LNCaP clone FGC (cell line): ENCODE results near the gene ANAPC10.

Source experiments
- DNase-seq: peaks from one replicate; pipeline ENCODE4 v3.0.0-alpha.2; 2011; ENCODE audit warnings: low read depth
- H3K4me3 ChIP-seq: 2 replicates; pipeline ENCODE4 v1.5.1; 2011; ENCODE audit warnings: mild to moderate bottlenecking, low read depth, low read length, control low read depth
- TF ChIP-seq, protein P1 (sequence below): IDR thresholded peaks from 2 replicates; pipeline ENCODE4 v1.5.1; 2012; ENCODE audit warnings: mild to moderate bottlenecking; ENCODE audit not compliant: control insufficient read depth, insufficient read depth; ENCODE audit errors: extremely low read depth

The ANAPC10 gene

DNA sequence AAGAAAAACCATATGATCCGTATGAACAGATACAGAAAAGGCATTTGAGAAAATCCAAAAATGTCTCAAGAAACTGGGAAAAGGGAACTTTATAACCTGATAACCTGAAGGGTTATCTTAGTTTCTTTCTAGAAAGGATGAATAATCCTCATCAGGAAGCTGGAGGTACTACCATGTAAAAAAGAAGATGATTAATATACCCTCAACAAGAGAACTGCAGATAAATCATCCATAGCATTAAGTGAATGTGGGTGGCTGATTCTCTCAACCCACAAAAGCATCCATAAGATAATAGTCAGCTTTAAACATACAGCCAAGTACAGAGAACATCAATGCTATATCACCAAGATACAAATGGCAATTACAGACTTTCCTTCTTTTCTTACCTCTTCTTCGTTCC lies 26.4 kb downstream of the ANAPC10 start:
- TF ChIP-seq, protein P1, sequence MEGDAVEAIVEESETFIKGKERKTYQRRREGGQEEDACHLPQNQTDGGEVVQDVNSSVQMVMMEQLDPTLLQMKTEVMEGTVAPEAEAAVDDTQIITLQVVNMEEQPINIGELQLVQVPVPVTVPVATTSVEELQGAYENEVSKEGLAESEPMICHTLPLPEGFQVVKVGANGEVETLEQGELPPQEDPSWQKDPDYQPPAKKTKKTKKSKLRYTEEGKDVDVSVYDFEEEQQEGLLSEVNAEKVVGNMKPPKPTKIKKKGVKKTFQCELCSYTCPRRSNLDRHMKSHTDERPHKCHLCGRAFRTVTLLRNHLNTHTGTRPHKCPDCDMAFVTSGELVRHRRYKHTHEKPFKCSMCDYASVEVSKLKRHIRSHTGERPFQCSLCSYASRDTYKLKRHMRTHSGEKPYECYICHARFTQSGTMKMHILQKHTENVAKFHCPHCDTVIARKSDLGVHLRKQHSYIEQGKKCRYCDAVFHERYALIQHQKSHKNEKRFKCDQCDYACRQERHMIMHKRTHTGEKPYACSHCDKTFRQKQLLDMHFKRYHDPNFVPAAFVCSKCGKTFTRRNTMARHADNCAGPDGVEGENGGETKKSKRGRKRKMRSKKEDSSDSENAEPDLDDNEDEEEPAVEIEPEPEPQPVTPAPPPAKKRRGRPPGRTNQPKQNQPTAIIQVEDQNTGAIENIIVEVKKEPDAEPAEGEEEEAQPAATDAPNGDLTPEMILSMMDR = no peak
- DNase-seq = no peak
- H3K4me3 ChIP-seq = no peak overlapping the region

- H3K4me3 ChIP-seq = no peak overlapping the region
- no peak for DNase-seq
- TF ChIP-seq, protein P1 = no peak
These were observed 28.6 kb downstream of the ANAPC10 start for GRCh38 chr4:145069361-145069760.

GRCh38 chr4:145066063-145066501 lies 31.9 kb downstream of the ANAPC10 start:
- TF ChIP-seq, protein P1 = no peak
- H3K4me3 ChIP-seq = no peak overlapping the region
- DNase-seq = peak; percentile 77

DNA sequence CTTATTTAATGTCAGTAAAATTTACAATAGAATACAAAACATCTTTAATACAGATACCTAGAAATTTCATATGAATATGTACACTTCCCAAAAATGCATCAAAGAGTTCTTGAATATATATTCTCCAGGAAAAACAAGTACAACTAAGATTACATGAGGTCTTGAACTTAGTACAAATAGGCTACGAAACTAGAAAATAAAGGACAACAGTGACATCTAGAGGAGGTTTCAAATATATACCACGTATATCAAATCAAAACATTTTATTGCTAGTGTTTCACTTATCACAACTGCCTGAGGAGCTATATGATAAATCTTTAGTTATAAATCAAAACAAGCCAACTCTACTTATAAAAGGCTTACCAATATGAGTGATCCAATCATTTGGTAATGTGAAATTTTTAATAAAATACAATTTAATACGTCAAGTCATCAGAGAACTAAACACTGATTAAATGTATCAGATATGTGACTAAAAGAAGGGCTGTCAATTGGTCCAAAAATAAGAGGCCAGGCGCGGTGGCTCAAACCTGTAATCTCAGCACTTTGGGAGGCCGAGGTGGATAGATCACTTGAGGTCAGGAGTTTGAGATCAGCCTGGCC lies 36.6 kb downstream of the ANAPC10 start:
- TF ChIP-seq, protein P1 = peak; percentile 43
- DNase-seq = peak; percentile 46
- H3K4me3 ChIP-seq = no peak overlapping the region

- TF ChIP-seq, protein P1 = no peak
- H3K4me3 ChIP-seq = no peak overlapping the region
- no peak for DNase-seq
These were observed 39.7 kb downstream of the ANAPC10 start for GRCh38 chr4:145058256-145058655.

DNA sequence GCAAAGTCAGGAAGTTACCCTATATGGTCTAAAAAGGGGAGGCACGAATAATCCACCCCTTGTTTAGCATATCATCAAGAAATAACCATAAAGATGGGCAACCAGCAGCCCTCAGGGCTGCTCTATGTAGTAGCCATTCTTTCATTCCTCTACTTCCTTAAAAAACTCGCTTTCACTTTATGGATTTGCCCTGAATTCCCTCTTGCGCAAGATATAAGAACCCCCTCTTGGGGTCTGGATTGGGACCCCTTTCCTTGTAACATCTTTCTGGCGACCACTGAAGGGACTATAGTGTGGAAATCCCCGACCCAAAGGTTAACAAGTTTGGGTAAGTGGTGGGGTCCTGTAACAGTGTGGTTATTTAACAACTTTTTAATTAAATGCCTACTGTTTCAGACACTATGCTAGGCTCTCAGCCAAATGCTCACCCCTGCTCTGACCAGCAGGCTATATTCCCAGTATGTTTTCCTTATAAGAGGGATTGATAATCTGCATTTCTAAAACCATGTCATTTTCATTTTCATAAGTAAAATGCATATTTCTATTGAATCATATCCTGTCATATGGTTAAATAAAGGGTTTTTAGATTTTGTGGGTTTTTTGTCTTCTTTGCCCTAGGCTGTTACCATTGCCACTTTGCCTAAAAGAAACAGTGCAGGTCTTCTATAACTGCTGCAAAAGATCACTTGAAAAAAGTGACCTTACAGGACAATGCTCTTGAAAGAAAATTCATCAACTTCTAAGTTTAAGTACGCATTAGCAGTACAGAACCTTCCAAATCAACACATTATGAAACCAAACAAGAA lies 41.5 kb downstream of the ANAPC10 start:
- TF ChIP-seq, protein P1 = no peak
- no peak for DNase-seq
- H3K4me3 ChIP-seq = no peak overlapping the region
